ENCODE results near the gene CMBL. TPM values are rescaled to one million over a fixed set of nuclear protein-coding genes. Genes with fewer than 3 reads are reported as not detected.

Gene CMBL
- total RNA-seq, 1 donor = 9.0 TPM

DNA sequence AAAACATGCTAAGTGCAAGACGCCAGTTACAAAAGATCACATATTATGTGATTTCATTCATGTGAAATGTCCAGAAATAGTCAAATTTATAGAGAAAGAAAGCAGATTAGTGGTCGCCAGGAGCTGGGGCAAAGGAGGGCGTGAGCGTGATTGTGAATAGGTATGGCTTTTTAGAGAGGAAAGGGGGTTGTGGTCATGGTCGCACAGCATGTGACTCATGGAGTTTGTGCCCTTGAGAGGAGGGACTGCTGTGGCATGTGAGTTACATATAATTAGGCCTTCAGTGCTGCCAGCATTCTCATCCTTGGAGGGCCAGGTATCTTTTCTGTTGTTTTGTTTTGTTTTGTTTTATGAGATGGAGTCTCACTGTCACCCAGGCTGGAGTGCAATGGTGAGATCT, 24.6 kb upstream of the CMBL start:
- Histone ChIP-seq H3K27ac (ENCODE audit: low read depth, low read length) (no peak overlapping the region), H3K9me3 (ENCODE audit: low read depth, low read length) (no peaks in the 10 kb centered on the region), H3K27me3 (ENCODE audit: insufficient read depth, low read length) (no peaks in the 10 kb centered on the region), H3K4me1 (ENCODE audit: insufficient read depth, low read length) (peaks cover 40% of the 10 kb centered on the region), H3K36me3 (ENCODE audit: insufficient read depth, low read length) (no peaks in the 10 kb centered on the region), H3K4me2 (ENCODE audit: insufficient read depth, low read length) (no peak overlapping the region), H2AFZ (ENCODE audit: low read length) (no peak overlapping the region), H4K20me1 (ENCODE audit: insufficient read depth, low read length) (peaks cover 5% of the 10 kb centered on the region), H3K4me3 (ENCODE audit: insufficient read depth, low read length) (no peak overlapping the region), H3K79me2 (ENCODE audit: insufficient read depth, low read length) (no peaks in the 10 kb centered on the region)
- DNase-seq (ENCODE audit: insufficient read length, low spot score, missing footprints) = no peak
- TF ChIP-seq CTCF (IDR thresholded peaks at IDR 0.05; ENCODE audit: extremely low read depth, low read depth, low read length) = no peak

- no peak overlapping the region for H3K4me2 ChIP-seq (ENCODE audit: insufficient read depth, low read length)
- no peak for DNase-seq (ENCODE audit: insufficient read length, low spot score, missing footprints)
- no peak for TF ChIP-seq CTCF (IDR thresholded peaks at IDR 0.05; ENCODE audit: extremely low read depth, low read depth, low read length)
These were observed 23.7 kb upstream of the CMBL start for GRCh38 chr5:10331341-10331796.

GRCh38 chr5:10330511-10331230, 23.0 kb upstream of the CMBL start:
- Histone ChIP-seq H4K20me1 (ENCODE audit: insufficient read depth, low read length) (peaks cover 5% of the 10 kb centered on the region), H3K4me1 (ENCODE audit: insufficient read depth, low read length) (peaks cover 40% of the 10 kb centered on the region), H3K27ac (ENCODE audit: low read depth, low read length) (no peak overlapping the region), H3K9me3 (ENCODE audit: low read depth, low read length) (no peaks in the 10 kb centered on the region), H3K27me3 (ENCODE audit: insufficient read depth, low read length) (no peaks in the 10 kb centered on the region), H3K36me3 (ENCODE audit: insufficient read depth, low read length) (no peaks in the 10 kb centered on the region), H3K4me2 (ENCODE audit: insufficient read depth, low read length) (peak overlapping the region; percentile 56), H3K4me3 (ENCODE audit: insufficient read depth, low read length) (no peak overlapping the region), H2AFZ (ENCODE audit: low read length) (peak overlapping the region; percentile 29), H3K79me2 (ENCODE audit: insufficient read depth, low read length) (no peaks in the 10 kb centered on the region)
- DNase-seq (ENCODE audit: insufficient read length, low spot score, missing footprints) = no peak
- TF ChIP-seq CTCF (IDR thresholded peaks at IDR 0.05; ENCODE audit: extremely low read depth, low read depth, low read length) = no peak

More at GRCh38 chr5:10331341-10331796, 23.7 kb upstream of the CMBL start:
- no peak overlapping the region for H3K27ac ChIP-seq (ENCODE audit: low read depth, low read length)
- H2AFZ ChIP-seq (ENCODE audit: low read length) = peak overlapping the region; percentile 31
- no peaks in the 10 kb centered on the region for H3K79me2 ChIP-seq (ENCODE audit: insufficient read depth, low read length)
- H3K36me3 ChIP-seq (ENCODE audit: insufficient read depth, low read length) = no peaks in the 10 kb centered on the region
- H3K4me3 ChIP-seq (ENCODE audit: insufficient read depth, low read length) = no peak overlapping the region
- H3K4me1 ChIP-seq (ENCODE audit: insufficient read depth, low read length) = peaks cover 40% of the 10 kb centered on the region
- no peaks in the 10 kb centered on the region for H3K9me3 ChIP-seq (ENCODE audit: low read depth, low read length)
- H3K27me3 ChIP-seq (ENCODE audit: insufficient read depth, low read length) = no peaks in the 10 kb centered on the region
- H4K20me1 ChIP-seq (ENCODE audit: insufficient read depth, low read length) = peaks cover 5% of the 10 kb centered on the region

DNA sequence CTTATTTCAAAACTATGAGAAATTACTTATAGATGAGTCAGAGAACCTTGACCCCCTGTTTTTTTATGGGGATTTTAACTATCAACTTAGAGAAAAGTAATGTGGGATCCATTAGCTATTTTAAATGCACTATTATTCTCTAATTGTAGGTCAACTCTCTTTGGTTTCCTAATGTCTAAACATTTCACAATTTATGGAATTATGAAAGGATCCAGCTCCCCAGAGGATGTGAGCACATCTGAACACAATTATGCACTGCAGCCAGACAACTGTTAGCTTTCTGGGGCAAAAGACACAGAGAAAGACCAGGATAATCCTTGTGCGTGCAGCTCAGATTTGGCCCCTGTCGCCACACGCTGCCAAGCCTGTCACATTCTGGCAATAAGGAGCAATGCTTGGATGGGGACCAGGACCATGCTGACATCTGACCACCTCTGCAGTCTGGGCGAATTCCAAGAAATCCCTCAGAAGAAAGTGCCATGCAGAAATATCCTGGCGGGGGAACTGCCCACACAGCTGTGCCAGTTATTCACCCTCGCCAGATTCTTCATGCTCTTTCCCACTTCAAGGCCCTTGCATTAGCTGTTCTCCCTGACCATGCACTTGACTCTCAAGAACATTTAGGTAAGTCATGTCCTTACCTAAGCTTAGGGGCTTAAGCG, 22.2 kb upstream of the CMBL start:
- Histone ChIP-seq H3K4me2 (ENCODE audit: insufficient read depth, low read length) (peak overlapping the region; percentile 56), H3K4me3 (ENCODE audit: insufficient read depth, low read length) (peak overlapping the region; percentile 26), H3K79me2 (ENCODE audit: insufficient read depth, low read length) (no peaks in the 10 kb centered on the region), H3K4me1 (ENCODE audit: insufficient read depth, low read length) (peaks cover 40% of the 10 kb centered on the region), H3K9me3 (ENCODE audit: low read depth, low read length) (no peaks in the 10 kb centered on the region), H4K20me1 (ENCODE audit: insufficient read depth, low read length) (peaks cover 5% of the 10 kb centered on the region), H3K27ac (ENCODE audit: low read depth, low read length) (peak overlapping the region; percentile 30), H3K27me3 (ENCODE audit: insufficient read depth, low read length) (no peaks in the 10 kb centered on the region), H3K36me3 (ENCODE audit: insufficient read depth, low read length) (no peaks in the 10 kb centered on the region), H2AFZ (ENCODE audit: low read length) (no peak overlapping the region)
- peak; percentile 86 for DNase-seq (ENCODE audit: insufficient read length, low spot score, missing footprints)
- no peak for TF ChIP-seq CTCF (IDR thresholded peaks at IDR 0.05; ENCODE audit: extremely low read depth, low read depth, low read length)

All from osteoblast (primary cell).